GM18517 (cell line): Measurements from ENCODE around the gene SYNGR3.
A peak's percentile ranks its signal among the peaks of the same experiment; 100 is the strongest.

Experiments
- ATAC-seq: cut with Tn5 transposase; IDR thresholded peaks from one replicate; pipeline ENCODE4 v1.9.1; 2021; ENCODE audit warnings: mild to moderate bottlenecking, moderate library complexity; ENCODE audit not compliant: unreplicated experiment

SYNGR3 gene

GRCh38 chr16:1991948-1992703 lies 2.4 kb downstream of the SYNGR3 start:
- peak; percentile 36 for ATAC-seq

DNA sequence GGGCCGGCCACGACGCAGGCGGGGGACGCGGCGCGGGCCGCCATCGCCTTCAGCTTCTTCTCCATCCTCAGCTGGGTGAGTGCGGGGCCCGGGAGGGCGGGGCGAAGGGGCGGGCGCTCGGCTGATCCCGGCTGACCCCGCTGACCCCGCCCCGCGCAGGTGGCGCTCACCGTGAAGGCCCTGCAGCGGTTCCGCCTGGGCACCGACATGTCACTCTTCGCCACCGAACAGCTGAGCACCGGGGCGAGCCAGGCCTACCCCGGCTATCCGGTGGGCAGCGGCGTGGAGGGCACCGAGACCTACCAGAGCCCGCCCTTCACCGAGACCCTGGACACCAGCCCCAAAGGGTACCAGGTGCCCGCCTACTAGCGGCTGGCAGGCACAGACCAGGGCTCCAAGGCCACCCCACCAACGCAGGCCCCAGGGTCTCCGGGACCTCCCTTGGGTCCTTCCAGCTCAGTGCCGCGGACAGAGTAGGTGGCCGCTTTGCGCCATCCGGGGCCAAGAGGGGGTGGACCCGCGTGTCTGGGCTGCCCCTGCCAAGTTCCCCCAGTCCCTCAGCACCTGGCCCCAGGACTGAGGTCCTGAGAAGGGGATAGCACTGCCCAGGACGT lies 3.0 kb downstream of the SYNGR3 start:
- no peak for ATAC-seq

DNA sequence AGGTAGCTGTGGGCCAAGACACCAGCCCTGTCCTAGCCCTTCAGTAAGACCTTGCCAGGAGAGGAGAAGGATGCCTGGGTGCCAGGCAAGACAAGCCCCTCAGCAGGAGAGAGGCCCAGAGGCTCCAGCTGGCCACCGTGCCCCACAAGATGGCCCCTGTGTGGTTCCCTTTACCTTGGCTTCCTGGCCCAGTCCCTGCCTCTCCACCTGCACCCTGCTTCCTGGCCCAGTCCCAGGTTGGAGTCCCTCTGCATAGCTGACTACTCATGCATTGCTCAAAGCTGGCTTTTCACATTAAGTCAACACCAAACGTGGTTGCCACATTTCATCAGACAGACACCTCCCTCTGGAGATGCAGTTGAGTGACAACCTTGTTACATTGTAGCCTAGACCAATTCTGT lies 4.0 kb downstream of the SYNGR3 start:
- no peak for ATAC-seq

GRCh38 chr16:1997494-1998359 lies 8.0 kb downstream of the SYNGR3 start:
- ATAC-seq: no peak

DNA sequence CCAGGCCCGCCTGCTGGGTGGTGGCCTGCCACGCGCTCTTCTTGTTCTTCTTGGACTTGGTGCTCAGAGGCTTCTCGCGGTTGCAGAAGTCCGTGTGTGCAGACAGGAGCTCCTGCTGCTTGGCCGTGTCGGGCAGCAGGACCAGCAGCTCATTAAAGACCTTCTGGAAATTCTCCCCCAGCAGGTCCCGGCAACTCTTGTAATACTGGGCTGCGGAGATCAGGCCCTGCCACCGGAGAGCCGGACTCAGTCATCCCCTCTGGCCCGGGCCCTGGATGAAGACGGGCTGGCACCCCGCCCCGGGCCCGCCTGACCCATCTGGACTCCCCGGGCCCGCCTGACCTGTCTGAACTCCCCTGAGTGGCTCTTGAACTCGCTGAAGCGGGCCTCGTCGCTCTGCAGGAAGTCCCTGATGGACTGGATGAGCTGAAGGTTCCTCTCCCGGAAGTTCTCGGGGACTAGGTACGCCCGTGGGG lies 8.6 kb downstream of the SYNGR3 start:
- no peak for ATAC-seq

GRCh38 chr16:1998852-1999801 lies 9.4 kb downstream of the SYNGR3 start:
- no peak for ATAC-seq

GRCh38 chr16:1999866-2000514 lies 10.2 kb downstream of the SYNGR3 start:
- ATAC-seq: no peak

DNA sequence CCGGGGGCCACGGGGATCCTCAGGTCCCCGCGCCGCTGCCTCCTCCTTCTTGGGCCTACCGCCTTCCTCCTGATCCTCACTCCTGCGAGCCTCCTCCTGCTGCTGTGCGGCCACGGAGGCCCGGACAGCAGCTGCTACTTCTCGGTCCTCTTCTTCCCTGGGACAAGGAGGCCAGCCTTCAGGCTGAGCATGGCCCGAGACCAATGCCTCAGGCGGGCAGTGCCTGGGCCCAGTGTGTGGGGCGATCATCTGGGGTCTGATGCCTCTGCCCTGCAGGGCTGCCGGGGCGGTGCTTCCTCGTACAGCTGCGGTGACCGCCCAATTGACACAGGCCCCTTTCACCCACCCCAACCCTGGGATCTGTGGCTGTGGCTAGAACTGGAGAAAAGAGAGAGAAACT lies 11.3 kb downstream of the SYNGR3 start:
- no peak for ATAC-seq

DNA sequence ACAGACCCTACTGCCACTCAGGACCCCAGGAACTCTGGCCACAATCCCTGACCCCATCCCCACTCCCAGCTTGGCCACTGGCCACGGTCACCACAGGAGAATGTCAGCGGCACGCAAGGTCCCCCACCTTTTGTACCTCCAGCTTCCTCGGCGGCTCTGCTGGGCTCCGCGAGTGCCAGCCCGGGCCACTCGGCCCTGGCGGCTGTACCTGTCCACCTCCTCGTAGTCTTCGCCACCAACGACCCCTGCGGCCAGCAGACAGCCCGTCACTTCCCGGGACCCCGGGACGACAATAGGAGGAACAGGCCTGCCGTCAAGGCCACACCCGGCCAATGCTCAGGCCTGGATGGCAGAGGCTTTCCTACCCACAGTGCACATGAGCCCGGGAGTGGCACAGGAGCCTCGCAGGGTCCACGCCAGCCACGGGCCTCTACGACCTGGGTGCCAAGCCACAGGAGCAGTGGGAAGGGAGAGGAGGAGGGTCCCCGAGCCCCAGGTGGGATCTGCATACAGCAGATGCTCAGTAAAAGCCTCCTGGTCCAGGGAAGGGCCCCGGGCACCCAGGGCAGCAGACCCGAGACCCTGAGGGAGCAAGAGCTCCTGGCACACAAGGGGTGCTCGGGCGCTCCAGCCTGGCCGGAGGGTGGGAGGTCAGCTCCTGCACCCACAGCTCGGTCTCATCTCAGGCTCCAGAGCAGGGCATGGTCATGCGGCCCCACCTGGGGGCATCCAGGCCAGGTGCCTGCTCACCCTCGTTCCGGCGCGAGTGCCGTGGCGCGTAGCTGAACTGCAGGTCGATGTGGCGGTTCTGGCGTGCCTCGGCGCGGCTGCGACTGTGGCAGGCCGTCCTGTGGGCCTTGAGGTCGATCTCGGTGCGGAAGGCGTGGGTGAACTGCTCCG lies 11.9 kb downstream of the SYNGR3 start:
- no peak for ATAC-seq

GRCh38 chr16:2002406-2003230 lies 12.8 kb downstream of the SYNGR3 start:
- no peak for ATAC-seq

DNA sequence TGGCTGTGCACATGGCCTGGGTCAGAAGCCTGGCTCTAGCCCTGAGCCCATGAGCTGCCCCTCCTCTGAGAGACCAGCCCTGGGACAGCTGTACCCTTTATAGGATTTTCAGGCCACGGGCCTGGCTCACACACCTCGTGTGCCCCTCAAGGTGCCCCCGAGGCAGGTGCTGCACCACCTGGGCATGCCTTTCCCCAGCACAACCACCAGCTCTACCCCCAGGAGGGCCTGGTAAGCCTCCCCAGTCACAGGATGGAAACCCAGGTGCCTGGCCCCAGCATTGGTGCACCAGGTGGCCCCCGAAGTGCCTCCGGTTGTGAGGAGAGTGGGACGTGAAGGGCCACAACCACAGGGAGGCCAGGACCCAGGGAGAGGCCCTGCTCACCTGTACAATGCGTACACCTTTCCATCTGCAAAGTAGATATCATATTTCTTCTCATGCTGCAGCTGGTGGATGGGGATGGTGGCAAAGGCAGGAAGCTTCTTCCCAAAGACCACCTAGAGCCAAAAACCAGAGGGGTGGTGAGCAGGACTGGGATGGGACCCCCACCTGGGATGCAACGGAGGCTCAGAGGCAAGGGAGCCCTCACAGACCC lies 13.6 kb downstream of the SYNGR3 start:
- no peak for ATAC-seq

GRCh38 chr16:2003827-2004641 lies 14.3 kb downstream of the SYNGR3 start:
- ATAC-seq: no peak

DNA sequence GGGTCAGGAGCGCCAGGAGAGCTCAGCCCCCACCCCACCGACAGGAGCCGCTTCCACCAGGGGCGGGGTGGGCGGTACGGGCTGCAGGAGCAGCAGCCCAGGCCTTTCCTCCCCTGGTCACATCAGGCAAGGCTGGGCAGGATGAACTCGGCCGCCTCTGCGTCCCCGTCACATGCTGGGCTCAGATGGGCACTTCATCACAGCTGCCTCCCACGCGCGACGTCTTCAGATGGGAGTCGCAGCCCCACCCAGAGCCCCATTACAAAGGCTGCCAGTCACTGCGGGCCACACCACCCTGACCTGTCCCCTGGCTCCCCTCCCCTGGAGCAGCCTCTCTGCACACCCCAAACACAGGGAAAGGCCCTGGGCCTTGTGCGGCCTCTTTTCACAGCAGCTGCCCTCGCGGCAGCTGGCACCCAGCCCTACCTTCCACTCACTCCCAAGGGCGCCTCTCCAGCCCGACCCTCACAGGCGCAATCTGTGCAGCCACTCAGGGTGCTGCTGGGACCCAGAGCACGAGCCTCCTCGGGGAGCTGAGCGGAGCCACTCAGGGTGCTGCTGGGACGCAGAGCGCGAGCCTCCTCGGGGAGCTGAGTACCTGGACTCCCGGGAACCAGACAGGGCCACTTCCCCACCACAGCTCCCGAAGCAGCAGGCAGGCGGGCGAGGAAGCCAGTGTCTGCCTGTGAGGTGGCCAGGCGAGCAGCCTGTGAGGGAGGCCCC lies 15.2 kb downstream of the SYNGR3 start:
- no peak for ATAC-seq

DNA sequence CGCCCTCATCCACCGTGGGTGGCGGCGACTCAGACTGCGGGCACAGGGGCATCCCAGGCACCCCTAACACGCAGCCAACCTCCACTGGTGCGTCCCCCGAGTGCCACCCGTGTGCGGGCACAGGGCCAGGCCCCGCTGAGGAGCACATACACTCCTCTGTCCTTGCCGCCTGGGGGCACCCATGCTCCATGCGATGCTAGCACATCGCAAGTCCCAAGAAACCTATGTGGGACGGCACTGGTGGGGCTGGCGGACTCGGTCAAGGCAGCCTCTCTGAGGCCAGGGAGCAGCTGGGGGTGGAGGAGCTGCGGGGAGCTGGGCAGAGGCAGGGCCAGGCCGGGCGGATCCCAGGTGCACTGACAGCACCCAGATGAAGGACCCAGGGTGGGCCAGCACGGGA lies 15.9 kb downstream of the SYNGR3 start:
- no peak for ATAC-seq

DNA sequence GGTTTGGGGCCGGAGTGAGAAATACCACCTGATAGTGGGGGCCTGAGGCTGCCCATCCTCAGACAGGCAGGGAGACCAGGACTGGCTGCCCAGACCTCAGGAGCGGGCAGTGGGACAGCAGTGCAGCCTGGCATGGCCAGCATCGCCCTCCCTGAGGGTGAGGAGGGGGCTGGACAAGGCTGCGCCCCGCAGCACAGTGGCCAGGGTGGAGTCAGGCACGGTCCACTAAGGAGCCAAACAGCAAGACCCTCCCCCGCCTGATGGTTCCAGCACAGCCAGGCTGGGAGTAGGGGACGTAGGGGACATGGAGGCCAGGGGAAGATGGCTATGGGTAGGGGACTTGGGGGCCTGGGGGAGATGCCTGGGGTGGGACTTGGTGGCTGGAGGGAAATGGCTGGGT lies 16.5 kb downstream of the SYNGR3 start:
- ATAC-seq: no peak
